GM19438 (cell line): ENCODE measurements around the gene CSH1.
"Not testable (repeated sequence)": the region's sequence is repeated elsewhere in the genome, so short reads cannot be mapped to it uniquely, and the experiment has no call there.

Experiments
- ATAC-seq: cut with Tn5 transposase; IDR thresholded peaks from one replicate; pipeline ENCODE4 v1.9.1; 2021; ENCODE audit warnings: low read depth; ENCODE audit not compliant: unreplicated experiment

CSH1 gene

DNA sequence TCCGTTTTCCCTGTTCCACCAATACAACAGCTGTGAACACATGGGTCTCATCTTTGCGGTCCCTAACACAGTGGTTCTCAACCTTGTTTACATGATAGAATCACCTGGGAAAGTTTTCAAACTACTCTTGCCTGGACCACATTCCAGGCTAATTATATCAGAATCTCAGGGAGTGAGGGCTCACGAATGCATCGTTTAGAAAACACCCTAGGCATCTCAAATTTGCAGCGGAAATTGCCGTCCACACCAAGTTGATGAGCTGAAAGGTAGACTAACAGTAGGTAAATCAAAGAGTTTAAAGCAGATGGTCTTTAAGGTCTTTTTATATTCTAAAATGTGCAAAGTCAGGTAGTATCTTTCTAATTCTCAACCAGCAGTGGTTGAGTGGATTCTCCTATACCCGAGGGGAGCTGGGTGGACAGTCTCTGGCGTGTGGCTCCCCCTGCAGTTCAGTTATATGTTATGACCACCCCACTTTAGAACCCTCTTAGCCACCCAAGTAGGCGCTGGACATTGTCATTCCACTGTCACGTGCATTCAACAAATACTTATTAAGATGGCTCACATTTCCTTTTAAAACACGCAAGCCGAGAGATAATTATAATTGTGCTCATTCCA lies 10.9 kb upstream of the CSH1 start:
- not testable (repeated sequence) for ATAC-seq

DNA sequence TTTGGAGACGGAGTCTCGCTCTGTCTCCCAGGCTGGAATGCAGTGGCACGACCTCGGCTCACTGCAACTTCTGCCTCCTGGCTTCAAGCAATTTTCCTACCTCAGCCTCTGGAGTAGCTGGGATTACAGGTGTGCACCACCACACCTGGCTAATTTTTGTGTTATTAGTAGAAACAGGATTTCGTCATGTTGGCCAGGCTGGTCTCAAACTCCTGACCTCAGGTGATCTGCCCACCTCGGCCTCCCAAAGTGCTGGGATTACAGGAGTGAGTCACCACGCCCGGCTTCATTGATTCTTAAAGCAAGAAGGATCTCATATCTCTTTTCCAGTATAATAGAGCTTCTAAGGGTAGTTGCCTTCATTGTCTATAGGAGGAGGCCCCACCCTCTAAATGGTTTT lies 8.4 kb upstream of the CSH1 start:
- ATAC-seq = not testable (repeated sequence)

DNA sequence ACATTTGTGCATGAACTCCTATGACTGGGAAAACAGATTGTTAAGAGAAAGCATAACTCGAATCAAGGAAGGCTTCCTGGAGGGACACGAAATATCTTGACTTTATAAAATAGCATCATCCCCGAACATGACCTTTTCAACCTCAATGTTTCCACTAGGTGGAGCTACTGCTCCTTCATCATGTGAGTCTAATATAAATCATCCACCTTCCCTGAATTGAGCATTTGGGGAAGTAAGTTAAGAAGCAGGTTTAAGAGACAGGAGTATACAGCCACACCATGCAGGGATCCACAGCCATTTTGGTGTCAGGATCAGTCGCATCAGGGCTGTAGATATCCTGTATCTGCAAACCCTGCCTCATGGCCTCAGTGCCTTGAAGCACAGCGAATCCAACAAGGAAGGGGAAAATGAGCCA lies 7.4 kb upstream of the CSH1 start:
- ATAC-seq = not testable (repeated sequence)

DNA sequence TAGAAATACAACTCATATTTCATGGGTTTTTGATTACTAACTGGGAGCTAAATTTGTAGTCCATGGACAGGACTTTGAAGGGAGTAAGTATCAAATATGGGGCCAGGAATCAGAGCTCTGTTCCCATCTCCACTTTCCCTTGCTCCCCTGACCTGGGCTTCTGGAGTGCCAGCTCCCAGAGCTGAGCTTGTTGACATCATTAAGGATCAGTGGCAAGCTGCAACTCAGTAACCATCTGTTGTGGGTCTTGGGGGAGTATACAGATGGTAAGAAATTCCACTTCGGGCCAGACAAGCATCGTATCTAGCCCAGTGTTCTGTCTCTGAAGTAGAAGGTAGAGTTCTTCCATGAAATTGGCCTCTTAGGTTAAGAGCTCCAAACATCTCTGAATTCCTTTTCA lies 5.6 kb upstream of the CSH1 start:
- not testable (repeated sequence) for ATAC-seq

DNA sequence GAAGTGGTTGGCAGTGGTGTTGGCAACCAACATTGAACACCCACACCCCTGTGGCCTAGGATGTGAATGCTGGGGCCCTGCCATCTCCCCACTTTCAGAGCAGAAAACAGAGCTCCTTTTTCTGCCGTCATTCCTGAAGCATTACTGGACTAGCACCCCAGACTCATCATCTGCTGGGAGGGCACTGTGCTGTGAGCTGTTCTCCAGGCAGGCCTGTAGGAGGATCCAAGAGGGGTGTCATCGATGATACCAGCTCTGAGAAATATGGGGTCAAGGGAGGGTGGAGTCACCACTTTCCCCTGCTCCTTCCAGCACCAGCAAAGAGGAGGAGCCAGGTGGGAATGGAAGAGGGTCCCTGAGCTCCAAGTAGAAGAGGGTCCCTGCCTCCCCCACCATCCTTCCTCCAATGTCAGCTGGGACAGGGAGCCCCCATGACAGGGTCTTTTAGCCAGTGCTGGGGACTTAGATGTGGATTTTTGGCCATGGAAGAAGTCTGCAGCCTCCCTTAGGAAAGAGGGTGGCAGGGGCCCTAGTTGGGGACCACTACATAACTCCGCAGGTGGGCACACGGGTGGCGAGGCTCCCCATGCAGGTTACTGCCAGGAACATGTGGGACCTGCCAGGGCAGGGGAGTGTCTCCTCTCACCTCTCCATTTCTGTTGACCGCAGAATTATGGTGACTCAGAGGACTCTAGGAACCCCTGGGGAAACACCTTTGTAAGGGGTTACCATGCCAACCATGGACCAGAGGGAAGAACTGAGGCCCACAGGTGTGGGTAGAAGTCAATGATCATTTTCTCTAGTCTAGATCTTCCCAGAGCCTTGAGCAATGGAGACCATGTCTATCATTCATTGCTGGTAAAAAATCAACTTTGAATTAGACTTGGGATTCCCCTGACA lies 2.8 kb upstream of the CSH1 start:
- not testable (repeated sequence) for ATAC-seq

DNA sequence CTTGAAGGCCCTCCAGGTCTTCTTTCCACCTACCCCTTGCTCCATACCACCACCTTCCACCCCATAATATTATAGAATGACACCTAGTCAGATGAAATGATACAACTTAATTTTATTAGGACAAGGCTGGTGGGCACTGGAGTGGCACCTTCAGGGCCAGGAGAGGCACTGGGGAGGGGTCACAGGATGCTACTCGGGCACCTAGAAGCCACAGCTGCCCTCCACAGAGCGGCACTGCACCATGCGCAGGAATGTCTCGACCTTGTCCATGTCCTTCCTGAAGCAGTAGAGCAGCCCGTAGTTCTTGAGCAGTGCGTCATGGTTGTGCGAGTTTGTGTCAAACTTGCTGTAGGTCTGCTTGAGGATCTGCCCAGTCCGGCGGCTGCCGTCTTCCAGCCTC lies 1.6 kb downstream of the CSH1 start:
- ATAC-seq = not testable (repeated sequence)

DNA sequence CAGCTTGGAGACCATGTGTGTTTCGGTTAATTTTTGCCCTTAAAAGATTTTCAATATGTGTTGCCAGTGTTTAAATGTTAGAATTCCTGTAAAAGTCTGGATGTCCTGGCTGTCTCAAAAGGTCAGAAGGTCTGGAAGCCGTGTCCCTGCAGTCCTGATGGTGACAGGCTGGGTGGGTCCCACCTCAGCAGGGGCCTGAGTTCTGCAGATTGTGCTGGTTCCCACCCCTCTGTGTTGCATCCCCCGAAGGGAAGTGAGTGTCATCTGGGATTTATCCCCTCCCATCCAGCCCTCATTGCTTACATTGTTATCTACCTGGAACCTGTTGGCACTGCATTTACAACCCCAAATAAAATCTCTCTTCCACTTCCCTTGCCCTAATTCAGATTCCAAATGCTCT lies 2.4 kb downstream of the CSH1 start:
- ATAC-seq = not testable (repeated sequence)

DNA sequence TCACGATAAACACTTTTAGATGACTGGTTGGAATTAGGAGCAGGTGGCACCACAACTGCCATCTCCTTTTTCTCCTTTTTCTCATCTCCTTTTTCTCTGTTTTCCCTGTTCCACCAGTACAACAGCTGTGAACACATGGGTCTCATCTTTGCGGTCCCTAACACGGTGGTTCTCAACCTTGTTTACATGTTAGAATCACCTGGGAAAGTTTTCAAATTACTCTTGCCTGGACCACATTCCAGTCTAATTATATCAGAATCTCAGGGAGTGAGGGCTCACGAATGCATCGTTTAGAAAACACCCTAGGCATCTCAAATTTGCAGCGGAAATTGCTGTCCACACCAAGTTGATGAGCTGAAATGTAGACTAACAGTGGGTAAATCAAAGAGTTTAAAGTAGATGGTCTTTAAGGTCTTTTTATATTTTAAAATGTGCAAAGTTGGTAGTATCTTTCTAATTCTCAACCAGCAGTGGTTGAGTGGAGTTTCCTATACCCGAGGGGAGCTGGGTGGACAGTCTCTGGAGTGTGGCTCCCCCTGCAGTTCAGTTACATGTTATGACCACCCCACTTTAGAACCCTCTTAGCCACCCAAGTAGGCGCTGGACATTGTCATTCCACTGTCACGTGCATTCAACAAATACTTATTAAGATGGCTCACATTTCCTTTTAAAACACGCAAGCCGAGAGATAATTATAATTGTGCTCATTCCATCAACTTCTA lies 3.9 kb downstream of the CSH1 start:
- ATAC-seq = not testable (repeated sequence)

DNA sequence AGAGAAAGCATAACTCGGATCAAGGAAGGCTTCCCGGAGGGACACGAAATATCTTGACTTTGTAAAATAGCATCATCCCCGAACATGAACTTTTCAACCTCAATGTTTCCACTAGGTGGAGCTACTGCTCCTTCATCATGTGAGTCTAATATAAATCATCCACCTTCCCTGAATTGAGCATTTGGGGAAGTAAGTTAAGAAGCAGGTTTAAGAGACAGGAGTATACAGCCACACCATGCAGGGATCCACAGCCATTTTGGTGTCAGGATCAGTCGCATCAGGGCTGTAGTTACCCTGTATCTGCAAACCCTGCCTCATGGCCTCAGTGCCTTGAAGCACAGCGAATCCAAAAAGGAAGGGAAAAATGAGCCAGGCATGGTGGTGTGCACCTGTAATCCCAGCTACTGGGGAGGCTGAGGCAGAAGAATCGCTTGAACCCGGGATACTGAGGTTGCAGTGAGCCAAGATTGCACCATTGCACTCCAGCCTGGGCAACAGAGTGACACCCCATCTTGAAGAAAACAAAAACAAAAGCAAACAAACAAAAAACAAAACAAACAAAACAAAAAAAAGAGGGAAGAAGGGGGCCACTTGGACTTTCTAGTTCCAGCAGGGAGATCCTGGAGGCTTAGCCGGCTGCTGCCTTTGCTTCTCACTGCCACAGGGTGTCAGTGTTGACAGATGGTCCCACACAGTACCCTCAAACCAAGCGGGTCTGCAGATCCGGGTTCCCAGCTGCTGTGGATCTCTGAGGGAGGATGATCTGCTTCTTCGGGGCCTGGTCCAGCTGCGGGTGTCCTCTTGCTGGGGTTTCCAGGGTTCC lies 7.1 kb downstream of the CSH1 start:
- ATAC-seq = not testable (repeated sequence)

DNA sequence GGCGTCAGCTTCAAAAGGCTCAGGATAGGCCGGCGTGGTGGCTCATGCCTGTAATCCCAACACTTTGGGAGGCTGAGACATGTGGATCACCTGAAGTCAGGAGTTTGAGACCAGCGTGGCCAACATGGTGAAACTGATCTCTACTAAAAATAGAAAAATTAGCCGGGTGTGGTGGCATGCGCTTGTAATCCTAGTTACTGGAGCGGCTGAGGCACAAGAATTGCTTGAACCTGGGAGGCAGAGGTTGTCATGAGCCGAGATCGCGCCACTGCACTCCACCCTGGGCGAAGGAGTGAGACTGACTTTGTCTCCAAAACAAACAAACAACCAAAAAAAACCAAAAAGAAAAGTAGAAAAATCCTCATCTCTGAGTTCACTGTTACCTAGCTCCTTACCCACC lies 11.3 kb downstream of the CSH1 start:
- ATAC-seq = not testable (repeated sequence)

DNA sequence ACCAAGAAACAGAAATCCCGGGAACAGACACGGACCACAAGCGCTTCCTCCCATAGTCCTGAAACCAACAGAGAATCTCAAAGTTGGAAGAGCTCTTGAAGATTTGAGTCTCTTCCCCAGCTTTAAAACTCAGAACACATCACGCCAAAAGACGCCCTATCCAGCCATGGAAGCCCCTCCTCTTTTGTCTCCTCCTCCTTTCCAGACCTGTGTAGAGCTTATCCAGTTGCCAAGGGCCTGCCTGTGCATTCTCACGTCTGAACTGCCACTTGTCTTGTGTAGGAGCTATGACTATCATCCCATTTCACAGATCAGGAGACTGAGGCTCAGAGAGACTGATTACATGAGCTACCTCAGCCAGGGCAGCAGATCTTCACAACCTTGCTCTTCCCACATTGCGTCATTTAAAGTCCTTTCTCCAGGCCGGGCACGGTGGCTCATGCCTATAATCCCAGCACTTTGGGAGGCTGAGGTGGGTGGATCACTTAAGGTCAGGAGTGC lies 13.7 kb downstream of the CSH1 start:
- ATAC-seq = not testable (repeated sequence)

DNA sequence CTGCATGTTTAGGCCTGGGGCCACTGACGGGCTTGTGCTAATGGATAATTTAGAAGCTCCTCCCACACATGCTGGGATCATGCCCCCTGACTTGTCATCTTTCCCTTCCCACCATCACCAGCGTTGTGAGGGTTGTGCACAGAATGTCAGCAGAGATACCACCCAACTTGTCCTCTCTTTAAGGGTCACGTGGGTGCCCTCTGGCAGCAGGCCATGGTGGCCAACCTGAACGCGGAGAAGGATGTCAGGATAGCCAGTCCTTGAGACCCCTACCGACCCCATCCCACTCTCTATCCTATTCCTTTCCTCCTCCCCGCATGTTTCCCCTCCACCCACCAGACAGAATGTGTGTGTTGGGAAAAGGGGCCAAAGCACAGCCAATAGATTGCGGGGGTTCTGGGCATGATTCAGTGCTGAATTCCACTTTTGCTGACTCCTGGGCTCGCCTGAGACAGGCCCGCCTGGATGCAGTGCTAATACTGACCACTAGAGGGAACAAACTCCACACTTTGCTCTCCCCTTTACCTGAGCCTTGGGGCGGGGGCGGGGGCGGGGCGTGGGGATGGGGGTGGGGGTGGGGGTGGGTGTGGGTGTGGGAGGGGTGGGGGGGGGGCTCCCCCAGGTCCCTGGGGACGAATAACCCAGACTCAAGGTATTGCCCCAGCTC lies 14.3 kb downstream of the CSH1 start, which contains the start of gene GH2:
TSS of gene GH2 (minus strand) at position 10 of the 667 bp plus-strand sequence. CDS start 143 bp downstream, outside the sequence.
- no peak for ATAC-seq

DNA sequence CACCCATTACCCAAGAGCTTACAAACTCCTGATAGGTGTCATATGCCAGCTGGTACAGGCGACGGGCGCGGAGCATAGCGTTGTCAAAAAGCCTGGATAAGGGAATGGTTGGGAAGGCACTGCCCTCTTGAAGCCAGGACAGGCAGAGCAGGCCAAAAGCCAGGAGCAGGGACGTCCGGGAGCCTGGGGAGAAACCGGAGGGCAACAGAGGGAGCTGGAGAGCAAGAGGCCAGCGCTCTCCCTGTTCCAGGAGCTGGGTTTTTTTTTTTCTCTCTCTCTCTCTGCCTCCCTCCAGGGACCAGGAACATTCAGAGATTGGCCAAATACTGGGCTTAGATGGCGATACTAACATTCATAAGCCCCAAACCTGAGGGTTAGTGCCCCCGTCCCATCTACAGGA lies 15.0 kb downstream of the CSH1 start:
- not testable (repeated sequence) for ATAC-seq

DNA sequence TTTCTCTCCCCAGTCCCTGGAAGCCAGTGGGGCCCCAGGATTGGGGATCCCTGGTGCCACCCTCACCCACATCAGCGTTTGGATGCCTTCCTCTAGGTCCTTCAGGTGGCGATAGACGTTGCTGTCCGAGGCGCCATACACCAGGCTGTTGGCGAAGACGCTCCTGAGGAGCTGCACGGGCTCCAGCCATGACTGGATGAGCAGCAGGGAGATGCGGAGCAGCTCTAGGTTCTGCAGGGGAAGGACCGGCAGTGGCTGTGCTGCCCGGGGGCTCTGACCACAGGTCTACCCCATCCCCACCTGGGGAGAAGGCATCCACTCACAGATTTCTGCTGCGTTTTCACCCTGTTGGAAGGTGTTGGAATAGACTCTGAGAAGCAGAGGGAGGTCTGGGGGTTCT lies 15.7 kb downstream of the CSH1 start:
- ATAC-seq = no peak

DNA sequence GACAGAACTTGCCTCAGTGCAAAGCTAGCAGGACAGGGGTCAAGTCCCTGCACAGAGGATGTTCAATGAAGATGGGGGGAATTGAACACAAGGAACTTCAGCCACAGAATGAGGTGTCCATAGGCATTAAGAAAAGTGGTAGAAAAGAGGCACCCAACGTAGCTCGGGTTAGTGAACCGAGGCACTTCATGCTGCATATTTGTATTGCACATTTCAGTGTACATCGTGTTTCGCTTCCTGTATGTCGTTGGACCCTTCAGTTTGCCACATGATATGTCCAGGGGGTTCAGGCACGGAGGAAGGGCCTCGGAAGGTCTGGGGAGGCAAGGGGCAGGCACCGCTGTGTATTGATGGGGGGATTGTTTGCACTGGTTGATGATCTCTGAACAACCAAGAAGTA lies 18.0 kb downstream of the CSH1 start:
- ATAC-seq = not testable (repeated sequence)

DNA sequence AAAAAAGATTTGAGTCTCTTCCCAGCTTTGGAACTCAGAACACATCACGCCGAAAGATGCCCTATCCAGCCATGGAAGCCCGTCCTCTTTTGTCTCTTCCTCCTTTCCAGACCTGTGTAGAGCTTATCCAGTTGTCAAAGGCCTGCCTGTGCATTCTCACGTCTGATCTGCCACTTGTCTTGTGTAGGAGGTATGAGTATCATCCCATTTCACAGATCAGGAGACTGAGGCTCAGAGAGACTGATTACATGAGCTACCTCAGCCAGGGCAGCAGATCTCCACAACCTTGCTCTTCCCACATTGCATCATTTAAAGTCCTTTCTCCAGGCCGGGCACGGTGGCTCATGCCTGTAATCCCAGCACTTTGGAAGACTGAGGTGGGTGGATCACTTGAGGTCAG lies 21.7 kb downstream of the CSH1 start:
- ATAC-seq = not testable (repeated sequence)

DNA sequence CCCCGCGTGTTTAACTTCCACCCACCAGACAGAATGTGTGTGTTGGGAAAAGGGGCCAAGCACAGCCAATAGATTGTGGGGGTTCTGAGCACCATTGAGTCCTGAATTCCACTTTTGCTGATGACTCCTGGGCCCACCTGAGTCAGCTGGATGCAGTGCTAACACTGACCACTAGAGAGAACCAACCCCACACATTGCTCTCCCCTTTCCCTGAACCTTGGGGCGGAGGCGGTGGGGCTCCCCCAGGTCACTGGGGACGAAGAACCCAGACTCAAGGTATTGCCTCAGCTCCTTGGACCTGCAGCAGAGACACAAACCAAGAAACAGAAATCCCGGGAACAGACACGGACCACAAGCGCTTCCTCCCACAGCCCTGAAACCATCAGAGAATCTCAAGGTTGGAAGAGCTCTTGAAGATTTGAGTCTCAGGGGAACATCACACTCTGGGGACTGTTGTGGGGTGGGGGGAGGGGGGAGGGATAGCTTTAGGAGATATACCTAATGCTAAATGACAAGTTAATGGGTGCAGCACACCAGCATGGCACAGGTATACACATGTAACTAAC lies 22.2 kb downstream of the CSH1 start:
- not testable (repeated sequence) for ATAC-seq

DNA sequence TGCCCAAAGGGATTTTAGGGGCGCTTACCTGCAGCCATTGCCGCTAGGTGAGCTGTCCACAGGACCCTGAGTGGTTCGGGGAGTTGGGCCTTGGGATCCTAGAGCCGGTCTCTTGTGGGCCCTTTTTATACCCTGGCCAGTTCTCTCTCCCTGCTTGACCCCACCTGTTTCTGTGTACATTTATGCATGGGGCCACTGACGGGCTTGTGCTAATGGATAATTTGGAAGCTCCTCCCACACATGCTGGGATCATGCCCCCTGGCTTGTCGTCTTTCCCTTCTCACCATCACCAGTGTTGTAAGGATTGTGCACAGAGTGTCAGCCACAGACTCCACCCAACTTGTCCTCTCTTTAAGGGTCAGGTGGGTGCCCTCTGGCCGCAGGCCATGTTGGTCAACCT lies 22.8 kb downstream of the CSH1 start, which contains the start of gene CSH2:
TSS of gene CSH2 (minus strand) at position 101 of the 400 bp plus-strand sequence. CDS start at position 38, 63 bp downstream.
- not testable (repeated sequence) for ATAC-seq
